ENCODE measurements around the gene RGL3.
A peak's percentile ranks its signal among the peaks of the same experiment; 100 is the strongest.
"Not testable (repeated sequence)": the region's sequence is repeated elsewhere in the genome, so short reads cannot be mapped to it uniquely, and the experiment has no call there.

RGL3 gene

GRCh38 chr19:11435833-11436313, 16.8 kb upstream of the RGL3 start:
- Histone ChIP-seq H3K27me3 (ENCODE audit: control insufficient read depth in 2 of 2, insufficient read depth in 2 of 2, low read length in 2 of 2) (no peaks in the 10 kb centered on the region), H3K36me3 (ENCODE audit: control insufficient read depth in 2 of 2, insufficient read depth in 2 of 2, low read length in 2 of 2) (peaks cover 15 to 21% of the 10 kb centered on the region in 2 donors), H3K27ac (ENCODE audit: low read depth in 2 of 2, low read length in 2 of 2) (peak overlapping the region; percentile 67 to 85), H3K4me3 (ENCODE audit: low read length in 2 of 2) (peak overlapping the region; percentile 83 to 98), H3K9ac (ENCODE audit: low read depth in 1 of 2, low read length in 2 of 2) (peak overlapping the region; percentile 73 to 94), H3K9me3 (ENCODE audit: control insufficient read depth in 2 of 2, low read length in 2 of 2) (no peaks in the 10 kb centered on the region), H3K4me1 (ENCODE audit: control insufficient read depth in 2 of 2, insufficient read depth in 2 of 2, low read length in 2 of 2) (peaks cover 14 to 16% of the 10 kb centered on the region in 2 donors)

GRCh38 chr19:11435057-11435832, 16.1 kb upstream of the RGL3 start, which contains the start of the genes ODAD3 and PRKCSH:
Gene ODAD3, minus strand, starts transcription at chr19:11435121. Its CDS starts 105 bp downstream, at chr19:11435016.
Gene PRKCSH, plus strand, starts transcription at chr19:11435635. Its CDS starts 483 bp downstream, at chr19:11436118.
- Histone ChIP-seq H3K9me3 (ENCODE audit: control insufficient read depth in 2 of 2, low read length in 2 of 2) (no peaks in the 10 kb centered on the region), H3K9ac (ENCODE audit: low read depth in 1 of 2, low read length in 2 of 2) (peak within 1 kb of the TSS; percentile 73 to 94), H3K4me3 (ENCODE audit: low read length in 2 of 2) (peak within 1 kb of the TSS; percentile 83 to 98), H3K27me3 (ENCODE audit: control insufficient read depth in 2 of 2, insufficient read depth in 2 of 2, low read length in 2 of 2) (peaks cover 0 to 2% of the 10 kb centered on the region in 2 donors), H3K36me3 (ENCODE audit: control insufficient read depth in 2 of 2, insufficient read depth in 2 of 2, low read length in 2 of 2) (peaks cover 15 to 17% of the 10 kb centered on the region in 2 donors), H3K27ac (ENCODE audit: low read depth in 2 of 2, low read length in 2 of 2) (peak within 1 kb of the TSS; percentile 67 to 85), H3K4me1 (ENCODE audit: control insufficient read depth in 2 of 2, insufficient read depth in 2 of 2, low read length in 2 of 2) (peaks cover 14 to 16% of the 10 kb centered on the region in 2 donors)

DNA sequence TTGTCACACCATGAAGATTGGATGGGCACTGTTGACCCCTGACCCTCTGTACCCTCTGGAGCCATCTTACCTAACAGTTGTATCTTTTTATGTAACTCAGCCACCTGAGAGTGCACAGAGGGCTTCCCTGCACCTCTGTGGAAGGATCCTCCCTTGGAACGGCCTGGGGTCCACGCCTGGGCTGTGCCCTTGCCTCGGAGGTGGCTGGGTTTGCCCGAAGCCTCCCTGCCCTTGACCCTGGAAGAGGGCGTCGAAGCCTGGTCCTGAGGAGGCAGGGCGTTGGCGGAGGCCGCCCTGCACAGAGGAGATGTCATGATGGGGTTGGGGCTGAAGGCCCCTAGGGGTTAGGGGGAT, 15.6 kb upstream of the RGL3 start:
- Histone ChIP-seq H3K9ac (ENCODE audit: low read depth in 1 of 2, low read length in 2 of 2) (peak overlapping the region; percentile 53 to 65), H3K4me1 (ENCODE audit: control insufficient read depth in 2 of 2, insufficient read depth in 2 of 2, low read length in 2 of 2) (peaks cover 14 to 16% of the 10 kb centered on the region in 2 donors), H3K4me3 (ENCODE audit: low read length in 2 of 2) (peak overlapping the region; percentile 56 to 98), H3K9me3 (ENCODE audit: control insufficient read depth in 2 of 2, low read length in 2 of 2) (no peaks in the 10 kb centered on the region), H3K27me3 (ENCODE audit: control insufficient read depth in 2 of 2, insufficient read depth in 2 of 2, low read length in 2 of 2) (peaks cover 0 to 2% of the 10 kb centered on the region in 2 donors), H3K36me3 (ENCODE audit: control insufficient read depth in 2 of 2, insufficient read depth in 2 of 2, low read length in 2 of 2) (peaks cover 15 to 17% of the 10 kb centered on the region in 2 donors), H3K27ac (ENCODE audit: low read depth in 2 of 2, low read length in 2 of 2) (peak overlapping the region; percentile 65 to 85)

- not testable (repeated sequence) for H3K27ac ChIP-seq (ENCODE audit: low read depth in 2 of 2, low read length in 2 of 2); H3K27me3 ChIP-seq (ENCODE audit: control insufficient read depth in 2 of 2, insufficient read depth in 2 of 2, low read length in 2 of 2); H3K4me3 ChIP-seq (ENCODE audit: low read length in 2 of 2); H3K9me3 ChIP-seq (ENCODE audit: control insufficient read depth in 2 of 2, low read length in 2 of 2); H3K9ac ChIP-seq (ENCODE audit: low read depth in 1 of 2, low read length in 2 of 2)
- H3K4me1 ChIP-seq (ENCODE audit: control insufficient read depth in 2 of 2, insufficient read depth in 2 of 2, low read length in 2 of 2), result peaks cover 14 to 16% of the 10 kb centered on the region in 2 donors
- peaks cover 9 to 15% of the 10 kb centered on the region in 2 donors for H3K36me3 ChIP-seq (ENCODE audit: control insufficient read depth in 2 of 2, insufficient read depth in 2 of 2, low read length in 2 of 2)
Measured at GRCh38 chr19:11433526-11433925, 14.4 kb upstream of the RGL3 start.

DNA sequence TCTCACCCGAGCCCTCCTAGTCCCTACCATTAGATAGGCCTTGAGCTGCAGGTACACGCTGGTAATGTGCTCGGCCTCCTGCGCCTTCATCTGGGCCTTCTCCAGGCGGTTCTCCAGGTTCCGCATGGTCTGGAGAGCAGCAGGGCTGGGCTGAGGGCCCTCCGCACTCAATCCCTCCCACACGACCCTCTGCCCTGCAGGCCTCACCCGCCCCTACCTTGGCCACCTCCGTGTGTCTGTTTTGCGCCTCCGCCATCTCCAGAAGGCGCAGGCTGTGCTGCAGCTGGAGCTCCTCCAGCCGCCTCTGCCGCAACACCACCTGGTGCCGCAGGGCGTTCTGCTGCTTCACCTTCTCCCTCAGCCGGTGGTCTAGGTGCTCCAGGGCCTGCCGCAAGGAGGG, 7.5 kb upstream of the RGL3 start:
- Histone ChIP-seq H3K4me3 (ENCODE audit: low read length in 2 of 2) (no peak overlapping the region), H3K4me1 (ENCODE audit: control insufficient read depth in 2 of 2, insufficient read depth in 2 of 2, low read length in 2 of 2) (peaks cover 0 to 3% of the 10 kb centered on the region in 2 donors), H3K27me3 (ENCODE audit: control insufficient read depth in 2 of 2, insufficient read depth in 2 of 2, low read length in 2 of 2) (peaks cover 13 to 15% of the 10 kb centered on the region in 2 donors), H3K27ac (ENCODE audit: low read depth in 2 of 2, low read length in 2 of 2) (no peak overlapping the region), H3K9ac (ENCODE audit: low read depth in 1 of 2, low read length in 2 of 2) (no peak overlapping the region), H3K9me3 (ENCODE audit: control insufficient read depth in 2 of 2, low read length in 2 of 2) (no peaks in the 10 kb centered on the region), H3K36me3 (ENCODE audit: control insufficient read depth in 2 of 2, insufficient read depth in 2 of 2, low read length in 2 of 2) (no peaks in the 10 kb centered on the region)

DNA sequence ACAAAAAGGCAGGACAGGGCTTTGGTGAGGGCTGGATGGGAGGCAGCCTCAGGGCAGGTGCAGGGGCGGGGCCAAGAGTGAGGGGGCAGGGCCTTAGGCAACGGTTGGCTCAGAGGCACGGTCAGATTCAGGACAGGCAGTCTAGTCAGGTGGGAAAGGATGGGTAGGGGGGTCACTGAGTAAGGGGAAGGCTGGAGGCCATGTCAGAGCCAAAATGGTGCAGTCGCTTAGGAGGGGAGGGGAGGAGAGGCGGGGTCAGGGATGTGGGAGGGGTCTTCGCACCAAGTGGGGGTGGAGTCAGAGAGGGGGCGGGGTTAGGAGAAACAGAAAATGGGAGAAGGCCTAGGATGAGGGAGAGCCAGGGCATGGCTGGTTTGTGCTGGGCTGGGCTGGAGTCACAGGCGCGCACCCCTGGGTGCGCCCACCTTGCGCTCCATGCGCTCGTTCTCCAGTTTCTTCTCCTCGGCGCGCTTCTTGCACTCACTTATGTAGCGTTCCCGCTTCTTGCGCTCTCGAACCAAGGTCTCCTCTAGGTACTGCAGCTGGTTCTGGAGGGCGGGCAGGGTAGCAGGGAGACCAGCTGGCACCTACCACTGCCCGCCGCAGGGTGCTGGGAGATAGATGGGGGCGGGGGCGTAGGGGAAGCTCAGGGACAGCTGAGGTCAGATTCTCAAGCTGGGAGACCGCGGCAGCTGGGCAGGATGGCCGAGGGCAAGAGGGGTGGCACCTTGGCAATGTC, 6.8 kb upstream of the RGL3 start:
- Histone ChIP-seq H3K9me3 (ENCODE audit: control insufficient read depth in 2 of 2, low read length in 2 of 2) (no peaks in the 10 kb centered on the region), H3K27me3 (ENCODE audit: control insufficient read depth in 2 of 2, insufficient read depth in 2 of 2, low read length in 2 of 2) (peaks cover 19 to 22% of the 10 kb centered on the region in 2 donors)

DNA sequence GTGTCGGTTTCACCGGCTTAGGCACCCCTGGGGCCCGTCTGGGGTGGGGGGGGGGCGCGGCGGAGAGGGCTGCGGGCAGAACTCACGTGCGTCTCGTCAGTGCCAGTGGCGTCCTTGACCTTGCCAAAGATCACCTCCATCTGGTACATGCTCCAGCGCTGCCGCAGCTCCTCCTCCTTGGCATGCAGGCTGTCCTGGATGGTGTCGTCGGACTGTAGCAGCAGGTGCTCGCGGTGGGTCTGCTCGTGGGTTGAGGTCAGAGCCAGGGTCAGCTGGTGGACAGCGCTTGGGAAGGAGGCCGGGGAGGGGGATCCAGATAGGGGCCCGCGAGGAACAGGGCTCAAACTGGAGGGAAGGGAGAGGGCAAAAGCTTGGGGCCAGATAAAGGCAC, 4.7 kb upstream of the RGL3 start:
- H3K4me3 ChIP-seq (ENCODE audit: low read length in 2 of 2), result no peak overlapping the region
- peaks cover 25 to 37% of the 10 kb centered on the region in 2 donors for H3K27me3 ChIP-seq (ENCODE audit: control insufficient read depth in 2 of 2, insufficient read depth in 2 of 2, low read length in 2 of 2)
- no peak overlapping the region for H3K27ac ChIP-seq (ENCODE audit: low read depth in 2 of 2, low read length in 2 of 2)
- H3K36me3 ChIP-seq (ENCODE audit: control insufficient read depth in 2 of 2, insufficient read depth in 2 of 2, low read length in 2 of 2), result no peaks in the 10 kb centered on the region
- H3K9ac ChIP-seq (ENCODE audit: low read depth in 1 of 2, low read length in 2 of 2), result no peak overlapping the region
- H3K9me3 ChIP-seq (ENCODE audit: control insufficient read depth in 2 of 2, low read length in 2 of 2), result no peaks in the 10 kb centered on the region
- peaks cover 3 to 13% of the 10 kb centered on the region in 2 donors for H3K4me1 ChIP-seq (ENCODE audit: control insufficient read depth in 2 of 2, insufficient read depth in 2 of 2, low read length in 2 of 2)

More for the DNA sequence above, 6.8 kb upstream of the RGL3 start:
- Histone ChIP-seq H3K4me3 (ENCODE audit: low read length in 2 of 2) (no peak overlapping the region), H3K4me1 (ENCODE audit: control insufficient read depth in 2 of 2, insufficient read depth in 2 of 2, low read length in 2 of 2) (peaks cover 2 to 7% of the 10 kb centered on the region in 2 donors), H3K36me3 (ENCODE audit: control insufficient read depth in 2 of 2, insufficient read depth in 2 of 2, low read length in 2 of 2) (no peaks in the 10 kb centered on the region), H3K27ac (ENCODE audit: low read depth in 2 of 2, low read length in 2 of 2) (no peak overlapping the region), H3K9ac (ENCODE audit: low read depth in 1 of 2, low read length in 2 of 2) (no peak overlapping the region)

DNA sequence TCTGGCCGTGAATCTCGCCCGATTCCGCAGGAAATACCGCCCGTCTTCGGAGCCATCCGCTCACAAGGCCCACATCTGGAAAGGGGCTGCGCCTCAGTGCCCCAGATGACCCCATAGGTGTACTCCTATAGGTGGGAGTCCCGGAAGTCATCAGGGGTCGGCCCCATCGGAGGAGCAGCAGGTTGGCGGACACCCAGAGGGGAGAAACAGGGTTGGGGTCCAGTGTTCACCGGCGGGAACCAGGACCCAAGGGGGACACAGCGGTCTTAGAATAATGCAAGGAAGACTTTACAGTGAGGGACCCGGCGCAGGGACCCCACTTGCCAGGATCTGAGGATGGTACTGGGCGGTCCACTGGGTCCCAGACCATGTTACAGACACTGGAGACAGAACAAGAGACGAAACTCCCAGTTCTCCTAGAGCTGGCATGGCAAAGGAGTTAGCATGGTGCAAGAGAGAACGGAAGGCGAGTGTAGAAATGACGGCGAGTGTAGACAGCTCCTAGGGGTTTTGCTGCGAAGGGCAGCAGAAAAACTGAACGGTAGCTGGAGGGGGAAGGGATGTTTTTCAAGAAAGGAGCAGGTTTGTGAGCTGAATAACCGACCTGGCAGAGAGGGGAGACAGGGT, 4.2 kb upstream of the RGL3 start:
- H3K4me1 ChIP-seq (ENCODE audit: control insufficient read depth in 2 of 2, insufficient read depth in 2 of 2, low read length in 2 of 2), result peaks cover 3 to 15% of the 10 kb centered on the region in 2 donors
- no peak overlapping the region for H3K27ac ChIP-seq (ENCODE audit: low read depth in 2 of 2, low read length in 2 of 2)
- H3K4me3 ChIP-seq (ENCODE audit: low read length in 2 of 2), result no peak overlapping the region
- no peaks in the 10 kb centered on the region for H3K9me3 ChIP-seq (ENCODE audit: control insufficient read depth in 2 of 2, low read length in 2 of 2)
- peaks cover 27 to 37% of the 10 kb centered on the region in 2 donors for H3K27me3 ChIP-seq (ENCODE audit: control insufficient read depth in 2 of 2, insufficient read depth in 2 of 2, low read length in 2 of 2)
- no peaks in the 10 kb centered on the region for H3K36me3 ChIP-seq (ENCODE audit: control insufficient read depth in 2 of 2, insufficient read depth in 2 of 2, low read length in 2 of 2)
- H3K9ac ChIP-seq (ENCODE audit: low read depth in 1 of 2, low read length in 2 of 2), result no peak overlapping the region

DNA sequence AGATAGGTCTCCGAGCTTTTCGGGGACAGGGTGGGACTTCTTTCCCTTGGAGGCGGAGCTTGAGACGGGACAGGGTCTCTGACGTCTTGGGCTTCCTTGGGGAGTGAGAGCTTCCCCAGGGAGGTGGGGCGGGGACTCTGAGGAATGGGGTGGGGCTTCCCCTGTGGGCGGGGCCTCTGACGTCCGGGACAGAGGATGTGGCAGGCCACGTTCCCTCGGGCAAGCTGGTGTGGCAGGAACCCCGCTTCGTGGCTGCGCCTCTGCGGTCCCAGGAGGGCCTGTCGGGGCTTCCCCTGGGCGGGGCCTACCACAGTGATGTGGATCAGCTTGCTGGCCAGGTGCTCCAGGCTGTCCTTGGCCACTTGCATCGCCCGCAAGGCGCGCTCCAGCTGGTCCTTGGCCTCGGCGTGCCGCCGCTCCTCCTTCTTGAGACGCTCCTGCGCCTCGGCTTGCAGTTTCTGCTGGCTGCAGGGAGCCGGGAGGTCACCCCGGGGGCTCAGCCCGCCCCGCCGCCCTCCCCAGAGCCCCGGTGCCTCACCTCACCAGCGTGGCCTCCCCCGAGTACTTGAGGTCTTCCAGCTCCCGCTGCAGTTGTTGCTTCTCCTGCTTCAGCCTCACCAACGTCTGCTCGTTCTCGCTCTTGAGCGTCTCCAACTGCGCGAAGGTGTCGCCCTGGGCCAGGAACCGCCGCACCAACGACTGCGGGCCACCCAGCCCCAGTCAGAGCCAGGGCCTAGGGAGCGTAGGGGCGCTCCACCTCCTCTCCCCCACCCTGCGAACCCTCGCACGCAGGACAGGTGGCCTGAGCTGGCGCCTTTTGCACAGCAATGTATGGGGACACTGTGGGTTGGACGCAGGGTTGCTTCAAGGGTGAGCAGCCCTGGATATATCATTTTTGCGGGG, 3.3 kb upstream of the RGL3 start:
- peaks cover 3 to 15% of the 10 kb centered on the region in 2 donors for H3K4me1 ChIP-seq (ENCODE audit: control insufficient read depth in 2 of 2, insufficient read depth in 2 of 2, low read length in 2 of 2)
- no peaks in the 10 kb centered on the region for H3K9me3 ChIP-seq (ENCODE audit: control insufficient read depth in 2 of 2, low read length in 2 of 2)
- H3K27me3 ChIP-seq (ENCODE audit: control insufficient read depth in 2 of 2, insufficient read depth in 2 of 2, low read length in 2 of 2), result peaks cover 27 to 37% of the 10 kb centered on the region in 2 donors
- H3K27ac ChIP-seq (ENCODE audit: low read depth in 2 of 2, low read length in 2 of 2), result no peak overlapping the region
- H3K36me3 ChIP-seq (ENCODE audit: control insufficient read depth in 2 of 2, insufficient read depth in 2 of 2, low read length in 2 of 2), result no peaks in the 10 kb centered on the region
- peak overlapping the region in 1 of 2 donors; percentile 40 for H3K9ac ChIP-seq (ENCODE audit: low read depth in 1 of 2, low read length in 2 of 2)
- peak overlapping the region; percentile 50 to 52 for H3K4me3 ChIP-seq (ENCODE audit: low read length in 2 of 2)

Measured in mucosa of rectum (tissue), 2 donors.